NCI-H2196 treated with DMSO at 0.1 percent for 48 hours (cell line): ENCODE measurements around the gene HMCES.
"Not testable (repeated sequence)": the region's sequence is repeated elsewhere in the genome, so short reads cannot be mapped to it uniquely, and the experiment has no call there.

Source experiments
- DNase-seq: peaks from one replicate; lab custom pipeline; 2025; ENCODE audit not compliant: unreplicated experiment; lab: John Stamatoyannopoulos, UW

Gene HMCES

GRCh38 chr3:129318921-129319320 is 40.3 kb downstream of the HMCES start:
- no peak for DNase-seq

- DNase-seq: no peak
Observed at GRCh38 chr3:129320261-129320660, 41.6 kb downstream of the HMCES start.

- DNase-seq: no peak
Observed at GRCh38 chr3:129320825-129321487, 42.3 kb downstream of the HMCES start.

GRCh38 chr3:129321887-129322286 is 43.2 kb downstream of the HMCES start:
- no peak for DNase-seq

- no peak for DNase-seq
Observed at GRCh38 chr3:129323651-129324294, 45.1 kb downstream of the HMCES start.

GRCh38 chr3:129324855-129325254 is 46.2 kb downstream of the HMCES start:
- DNase-seq: no peak

- no peak for DNase-seq
Observed at GRCh38 chr3:129325383-129325782, 46.7 kb downstream of the HMCES start.

- no peak for DNase-seq
Observed at GRCh38 chr3:129326138-129326537, 47.5 kb downstream of the HMCES start.

- no peak for DNase-seq
Observed at GRCh38 chr3:129326595-129326994, 47.9 kb downstream of the HMCES start.

GRCh38 chr3:129327510-129327909 is 48.8 kb downstream of the HMCES start:
- no peak for DNase-seq

- DNase-seq: no peak
Observed at GRCh38 chr3:129329858-129330257, 51.2 kb downstream of the HMCES start.

- DNase-seq: no peak
Observed at GRCh38 chr3:129330409-129330808, 51.7 kb downstream of the HMCES start.

GRCh38 chr3:129333891-129334290 is 55.2 kb downstream of the HMCES start:
- DNase-seq: no peak

- no peak for DNase-seq
Observed at GRCh38 chr3:129336093-129336706, 57.5 kb downstream of the HMCES start.

GRCh38 chr3:129337719-129338118 is 59.0 kb downstream of the HMCES start:
- DNase-seq: not testable (repeated sequence)

GRCh38 chr3:129339186-129339585 is 60.5 kb downstream of the HMCES start:
- DNase-seq: not testable (repeated sequence)

- not testable (repeated sequence) for DNase-seq
Observed at GRCh38 chr3:129339833-129340232, 61.2 kb downstream of the HMCES start.

- DNase-seq: no peak
Observed at GRCh38 chr3:129341331-129342141, 62.9 kb downstream of the HMCES start.

- no peak for DNase-seq
Observed at GRCh38 chr3:129343643-129344360, 65.1 kb downstream of the HMCES start.

- DNase-seq: no peak
Observed at GRCh38 chr3:129344540-129345220, 66.0 kb downstream of the HMCES start.
